Ammon's horn (tissue), 1 donor: ENCODE measurements around the gene MORN4.
"Not testable (repeated sequence)": the region's sequence is repeated elsewhere in the genome, so short reads cannot be mapped to it uniquely, and the experiment has no call there.

ENCODE experiments used
- DNase-seq: peaks from one replicate; pipeline ENCODE4 v3.0.0-alpha.2; 2016; ENCODE audit warnings: low spot score

The MORN4 gene

GRCh38 chr10:97632949-97633884 lies at the start of gene MORN4:
MORN4 (minus strand) TSS chr10:97633500; CDS start chr10:97619653, 13,847 bp downstream.
- DNase-seq, result peak; percentile 96

DNA sequence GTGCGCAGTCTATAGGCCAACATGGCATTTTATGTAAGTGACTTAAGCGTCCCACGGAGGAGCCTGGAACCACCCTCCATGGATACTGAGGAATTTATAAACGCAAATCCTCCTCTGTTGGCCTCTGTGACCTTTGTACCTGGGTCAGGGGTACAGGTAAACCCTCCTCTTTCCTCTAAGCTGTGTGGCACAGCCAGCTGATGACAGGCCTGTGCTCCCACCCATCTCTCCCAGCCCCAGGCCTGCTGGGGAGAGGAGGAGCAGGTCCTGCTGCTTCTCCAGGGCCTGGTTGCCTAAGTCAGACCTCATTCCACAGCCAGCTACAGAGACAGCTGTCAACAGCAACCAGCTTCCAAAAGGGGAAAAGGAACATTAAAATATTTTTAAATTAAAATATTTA lies 48.7 kb upstream of the MORN4 start:
- no peak for DNase-seq

DNA sequence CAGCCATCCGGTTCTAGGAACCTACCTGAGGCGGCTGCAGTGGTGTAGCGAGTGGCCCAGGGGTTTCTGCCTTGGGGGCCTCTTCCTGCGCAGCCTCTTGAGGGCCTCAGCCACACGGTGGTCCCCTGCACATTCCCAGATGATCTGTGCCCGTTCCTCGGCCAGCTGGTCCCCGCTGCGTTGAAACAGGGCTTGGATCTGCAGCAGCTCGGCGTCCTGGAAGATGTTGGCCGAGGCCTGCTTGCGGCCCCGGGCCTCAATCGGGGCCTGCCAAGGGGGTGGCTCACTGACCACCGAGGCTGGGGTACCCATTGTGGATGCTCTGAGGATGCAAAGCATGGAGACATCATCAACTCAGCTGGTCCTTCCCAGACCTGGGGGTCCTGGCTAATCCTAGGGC lies 46.3 kb upstream of the MORN4 start:
- DNase-seq, result no peak

- DNase-seq, result peak; percentile 74
These were observed 43.7 kb upstream of the MORN4 start for GRCh38 chr10:97676770-97677581.

DNA sequence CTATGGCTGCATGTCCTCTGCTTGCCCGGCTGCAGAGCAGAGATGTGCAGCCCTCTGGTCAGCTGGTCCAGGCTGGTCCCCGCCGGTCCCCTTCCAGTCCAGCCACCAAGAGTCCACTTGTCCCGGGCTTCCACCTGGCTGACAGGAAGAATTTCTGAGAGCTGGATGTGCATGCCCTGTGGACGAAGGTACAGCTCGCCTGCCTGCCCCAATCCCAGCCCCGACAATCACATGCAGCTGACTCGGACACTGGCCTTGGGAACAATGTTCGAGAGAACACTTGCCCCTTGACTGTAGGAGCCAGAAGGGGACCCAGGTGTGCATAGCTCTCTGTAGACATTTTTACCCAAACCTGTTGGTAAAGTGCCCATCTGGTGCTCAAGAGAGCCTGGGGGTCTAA lies 41.9 kb upstream of the MORN4 start:
- DNase-seq, result no peak

- peak; percentile 58 for DNase-seq
These were observed 40.6 kb upstream of the MORN4 start for GRCh38 chr10:97673736-97674525.

DNA sequence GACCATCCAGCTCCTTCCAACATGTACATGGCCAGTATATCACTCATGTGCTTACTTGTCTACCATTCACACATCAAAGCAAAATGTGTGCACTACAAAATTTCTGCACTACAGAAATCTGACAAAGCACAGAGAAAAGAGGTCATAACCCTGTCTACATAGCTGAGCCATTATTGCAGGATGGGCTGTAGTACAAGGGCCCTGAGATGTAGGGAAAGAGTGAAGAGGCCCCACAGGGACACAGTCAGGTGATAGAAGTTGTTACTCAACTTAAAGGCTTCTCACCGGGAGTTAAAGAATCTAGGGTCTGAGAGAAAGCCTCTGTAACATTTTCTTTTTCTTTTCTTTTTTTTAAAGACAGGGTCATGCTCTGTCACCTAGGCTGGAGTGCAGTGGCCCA lies 36.3 kb upstream of the MORN4 start:
- DNase-seq, result no peak

DNA sequence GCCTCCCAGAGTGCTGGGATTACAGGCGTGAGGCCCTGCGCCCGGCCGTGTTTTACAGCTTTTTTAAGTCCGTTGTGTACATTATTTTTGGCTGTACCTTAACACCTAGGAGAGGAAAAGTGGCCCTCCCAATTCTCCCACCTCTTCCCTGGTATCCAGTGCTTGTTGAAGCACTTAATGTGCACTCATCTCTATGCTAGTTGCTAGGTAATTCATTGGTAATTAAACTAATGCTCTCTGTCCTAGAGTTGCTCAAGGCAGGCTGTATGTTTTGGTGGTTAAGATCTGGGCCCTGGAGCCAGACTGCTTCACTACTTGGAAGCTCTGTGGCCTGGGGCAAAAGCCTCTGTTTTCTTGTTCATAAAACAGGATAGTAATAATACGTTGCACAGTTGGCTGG lies 34.2 kb upstream of the MORN4 start:
- no peak for DNase-seq

DNA sequence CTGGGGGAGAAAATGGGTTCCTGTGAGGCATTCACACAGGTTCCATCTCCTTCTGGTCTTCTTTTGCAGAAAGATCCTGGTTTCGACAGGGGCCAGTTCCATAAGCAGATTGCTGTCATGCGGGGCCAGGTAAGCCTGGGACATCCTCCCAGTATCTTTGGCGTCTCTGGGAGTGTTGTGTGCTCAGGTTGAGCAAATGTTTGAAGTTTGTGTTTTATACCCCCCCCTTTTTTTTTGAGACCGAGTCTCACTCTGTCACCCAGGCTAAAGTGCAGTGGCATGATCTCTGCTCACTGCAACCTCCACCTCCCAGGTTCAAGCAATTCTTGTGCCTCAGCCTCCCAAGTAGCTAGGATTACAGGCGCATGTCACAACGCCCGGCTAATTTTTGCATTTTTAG lies 33.7 kb upstream of the MORN4 start:
- no peak for DNase-seq

DNA sequence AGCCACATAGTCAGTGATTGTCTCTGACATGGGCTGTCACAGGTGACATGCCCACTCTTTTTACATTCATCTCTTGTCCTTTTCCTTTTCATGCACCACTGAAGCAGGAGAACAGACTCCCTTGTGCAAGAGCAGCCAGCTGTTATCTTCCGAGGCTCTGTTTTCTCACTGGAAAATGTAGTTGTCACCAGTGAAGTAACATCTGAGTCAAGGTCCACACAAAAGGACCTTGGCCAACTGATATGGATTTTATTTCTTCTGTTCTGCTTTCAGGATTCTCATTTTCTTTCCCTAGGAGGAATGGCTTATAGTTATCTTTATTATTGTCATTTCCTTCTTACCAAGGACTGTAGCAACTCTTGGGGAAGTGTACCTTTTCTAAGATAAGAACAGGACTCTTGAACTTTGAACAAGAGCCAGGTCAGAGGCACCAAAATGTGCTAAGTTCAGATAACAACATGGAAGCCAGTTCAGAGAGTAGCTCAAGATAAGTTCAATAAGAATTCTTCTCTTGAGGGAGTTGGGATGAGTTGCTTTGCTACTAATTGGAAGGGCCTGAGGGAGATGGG lies 31.1 kb upstream of the MORN4 start:
- no peak for DNase-seq

GRCh38 chr10:97659589-97659988 lies 26.3 kb upstream of the MORN4 start:
- no peak for DNase-seq

GRCh38 chr10:97656777-97657176 lies 23.5 kb upstream of the MORN4 start:
- DNase-seq, result no peak

GRCh38 chr10:97651773-97652172 lies 18.5 kb upstream of the MORN4 start:
- no peak for DNase-seq

DNA sequence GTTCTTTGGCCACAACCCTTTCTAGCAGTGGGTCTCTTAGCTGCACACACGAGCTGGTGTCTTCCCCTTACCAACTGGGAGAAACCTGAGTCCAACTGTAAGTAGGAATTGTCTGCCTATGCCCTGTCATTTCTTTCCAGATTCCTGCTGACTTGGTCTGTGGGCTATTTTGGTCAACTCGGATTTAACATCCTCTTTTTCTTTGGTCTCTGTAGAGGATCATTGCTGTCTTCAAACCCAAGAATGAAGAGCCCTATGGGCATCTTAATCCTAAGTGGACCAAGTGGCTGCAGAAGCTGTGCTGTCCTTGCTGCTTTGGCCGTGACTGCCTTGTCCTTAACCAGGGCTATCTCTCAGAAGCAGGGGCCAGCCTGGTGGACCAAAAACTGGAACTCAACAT lies 17.4 kb upstream of the MORN4 start:
- peak; percentile 25 for DNase-seq

DNA sequence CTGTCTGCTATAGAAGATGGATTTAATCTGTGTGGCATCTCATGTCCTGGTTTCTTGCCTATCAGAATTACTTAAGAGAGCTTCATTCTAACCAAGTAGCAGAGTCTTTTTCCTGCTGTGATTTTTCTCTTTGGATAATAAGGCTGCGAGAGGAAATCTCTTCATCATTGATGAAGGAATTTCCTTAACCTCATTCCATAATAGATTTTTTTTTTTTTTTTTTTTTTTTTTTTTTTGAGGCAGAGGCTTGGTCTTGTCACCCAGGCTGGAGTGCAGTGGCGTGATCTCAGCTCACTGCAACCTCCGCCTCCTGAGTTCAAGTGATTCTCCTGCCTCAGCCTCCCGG lies 16.1 kb upstream of the MORN4 start:
- DNase-seq, result not testable (repeated sequence)

DNA sequence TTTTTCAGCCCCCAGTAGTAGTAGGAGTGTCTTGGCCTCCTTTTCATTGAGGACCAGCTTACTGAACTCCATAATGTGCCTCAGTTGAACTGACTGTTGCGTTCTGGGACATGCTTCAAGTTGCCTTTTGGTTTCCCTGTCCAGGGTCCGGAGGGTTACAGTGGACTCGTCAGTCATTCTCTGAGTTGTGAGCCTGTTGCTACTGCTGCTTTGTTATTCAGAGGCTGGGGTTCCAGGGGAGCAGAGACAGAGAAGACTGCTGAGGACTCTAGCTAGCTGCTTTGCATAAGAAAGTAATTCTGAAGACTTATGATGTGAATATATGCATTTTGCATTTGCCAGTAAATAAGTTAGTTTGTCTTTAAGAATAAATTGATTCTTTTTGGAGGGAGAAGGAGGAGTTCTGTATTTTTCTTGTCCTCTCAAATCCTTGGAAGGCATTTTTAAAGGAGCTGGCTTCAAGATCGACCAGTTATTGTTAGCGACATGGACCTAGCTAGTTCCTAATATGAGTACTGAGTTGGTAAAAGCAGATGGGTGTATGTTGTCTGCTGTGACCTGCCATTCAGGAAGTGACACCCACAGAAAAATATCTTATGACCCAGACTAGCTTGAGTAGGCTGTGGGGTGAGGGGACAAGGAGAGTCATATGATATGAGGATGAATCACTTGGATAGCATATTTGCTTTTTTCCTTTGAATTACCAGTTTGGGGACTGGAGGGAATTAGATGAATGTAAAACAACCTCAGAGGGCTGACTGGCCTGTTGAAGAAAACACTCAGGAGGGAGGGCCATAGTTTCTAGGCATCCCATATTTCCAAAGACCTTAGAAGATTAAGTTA lies 15.5 kb upstream of the MORN4 start:
- peak; percentile 60 for DNase-seq

DNA sequence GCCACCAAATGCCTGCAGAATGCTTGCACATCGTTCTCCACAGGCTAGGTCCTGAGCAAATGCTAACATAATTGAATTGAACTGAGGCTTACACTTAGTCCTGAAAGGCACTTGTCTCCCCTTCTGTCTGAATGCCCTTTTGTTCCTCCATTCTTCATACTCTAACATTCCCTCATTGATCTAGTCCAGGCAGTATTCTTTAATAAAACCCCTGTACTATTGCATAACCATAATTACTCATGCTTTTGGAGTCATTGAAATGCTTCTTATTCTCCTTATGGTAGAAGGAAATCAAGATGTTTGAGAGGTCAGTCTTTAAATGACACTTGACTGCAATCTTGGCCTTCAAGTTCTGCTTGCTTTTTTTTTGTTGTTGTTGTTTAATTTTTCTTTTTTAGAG lies 14.3 kb upstream of the MORN4 start:
- no peak for DNase-seq

DNA sequence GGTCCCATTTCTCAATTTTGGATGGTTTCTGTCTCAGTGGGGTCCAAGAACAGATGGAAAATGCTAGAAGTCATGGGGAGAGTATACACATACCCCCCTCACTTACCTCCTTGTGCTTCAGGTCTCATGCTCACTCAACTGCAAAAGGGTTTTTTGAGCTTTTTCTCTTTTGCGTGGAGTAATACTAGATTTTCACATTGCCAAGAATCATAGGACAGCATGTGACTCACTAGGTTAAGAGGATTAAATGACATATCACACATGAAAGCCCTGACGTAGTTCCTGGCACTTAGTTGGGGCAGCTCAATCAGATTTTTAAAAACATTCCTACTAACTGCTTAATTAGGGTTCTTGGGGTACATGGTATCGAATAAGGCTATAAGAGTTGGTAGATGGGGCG lies 11.6 kb upstream of the MORN4 start:
- no peak for DNase-seq

- DNase-seq, result no peak
These were observed 10.2 kb upstream of the MORN4 start for GRCh38 chr10:97643441-97643985.

GRCh38 chr10:97642471-97643159 lies 9.3 kb upstream of the MORN4 start:
- not testable (repeated sequence) for DNase-seq
